Measurements from ENCODE around the gene GABPB1.

- TF ChIP-seq CTCF (IDR thresholded peaks at IDR 0.05; ENCODE audit: poor library complexity) = no peak
- TF ChIP-seq EZH2phosphoT487 (IDR thresholded peaks at IDR 0.05; ENCODE audit: low read depth, severe bottlenecking, unreplicated experiment) = no peak
- TF ChIP-seq EZH2 (IDR thresholded peaks at IDR 0.05; ENCODE audit: borderline replicate concordance) = no peak
These were observed 26.9 kb downstream of the GABPB1 start for GRCh38 chr15:50328116-50328515.
